IPS-15b (cell line): Measurements from ENCODE around the gene COA7.

Experiments used
- H3K27me3 ChIP-seq: one replicate; pipeline ENCODE4 v1.6.1; 2013; ENCODE audit warnings: low read length; ENCODE audit not compliant: control insufficient read depth, insufficient read depth
- H3K36me3 ChIP-seq: one replicate; pipeline ENCODE4 v1.6.1; 2013; ENCODE audit warnings: low read length; ENCODE audit not compliant: control insufficient read depth, insufficient read depth
- H3K4me1 ChIP-seq: one replicate; pipeline ENCODE4 v1.6.1; 2013; ENCODE audit warnings: mild to moderate bottlenecking, low read length; ENCODE audit not compliant: control insufficient read depth, insufficient read depth
- H3K4me3 ChIP-seq: one replicate; pipeline ENCODE4 v1.5.1; 2013; ENCODE audit warnings: low read depth, low read length
- H3K9ac ChIP-seq: one replicate; pipeline ENCODE4 v1.6.1; 2013; ENCODE audit warnings: low read depth, mild to moderate bottlenecking, low read length
- H3K9me3 ChIP-seq: one replicate; pipeline ENCODE4 v1.6.1; 2013; ENCODE audit warnings: mild to moderate bottlenecking, low read length; ENCODE audit not compliant: control insufficient read depth, insufficient read depth

Gene COA7

GRCh38 chr1:52679048-52679447, 19.1 kb downstream of the COA7 start:
- Histone ChIP-seq H3K9me3 (no peaks in the 10 kb centered on the region), H3K4me1 (peaks cover 5% of the 10 kb centered on the region), H3K36me3 (no peaks in the 10 kb centered on the region), H3K9ac (no peak overlapping the region), H3K27me3 (no peaks in the 10 kb centered on the region), H3K4me3 (no peak overlapping the region)

DNA sequence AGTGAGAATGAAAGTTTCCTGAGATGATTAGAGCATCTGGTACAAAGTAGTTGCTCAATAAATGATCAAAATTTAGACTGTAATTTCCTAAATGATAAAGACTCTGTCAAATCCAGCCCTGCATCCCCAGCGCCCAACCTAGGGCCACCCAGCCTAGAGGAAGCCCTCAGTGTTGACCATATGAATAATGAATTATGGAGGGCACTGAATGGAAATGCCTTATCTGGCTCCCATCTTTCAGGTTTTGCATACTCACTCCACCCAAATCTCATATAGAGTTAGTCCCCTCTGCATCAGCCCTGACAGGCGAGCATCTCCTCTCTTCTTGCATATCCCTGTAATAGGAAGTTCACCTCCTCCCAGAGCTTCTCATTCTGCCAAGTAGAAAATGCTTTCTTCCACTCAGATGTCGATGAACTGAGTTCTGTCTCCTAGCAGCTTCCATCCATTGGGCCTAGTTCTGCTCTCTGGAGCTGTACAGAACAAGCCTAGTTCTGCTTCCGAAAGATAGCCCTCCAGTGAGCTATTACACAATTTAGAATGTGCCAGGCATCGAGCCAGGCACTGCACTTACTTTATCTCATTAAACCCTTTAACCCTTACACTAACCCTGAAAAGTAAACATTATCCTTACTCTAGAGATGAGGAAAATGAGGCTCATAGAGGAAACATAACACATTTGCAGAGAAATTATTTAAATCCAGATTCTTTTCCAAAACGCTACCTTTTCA, 20.9 kb downstream of the COA7 start:
- no peak overlapping the region for H3K9ac ChIP-seq
- no peaks in the 10 kb centered on the region for H3K9me3 ChIP-seq
- H3K27me3 ChIP-seq = no peaks in the 10 kb centered on the region
- H3K4me3 ChIP-seq = no peak overlapping the region
- no peaks in the 10 kb centered on the region for H3K36me3 ChIP-seq
- H3K4me1 ChIP-seq = peaks cover 5% of the 10 kb centered on the region

DNA sequence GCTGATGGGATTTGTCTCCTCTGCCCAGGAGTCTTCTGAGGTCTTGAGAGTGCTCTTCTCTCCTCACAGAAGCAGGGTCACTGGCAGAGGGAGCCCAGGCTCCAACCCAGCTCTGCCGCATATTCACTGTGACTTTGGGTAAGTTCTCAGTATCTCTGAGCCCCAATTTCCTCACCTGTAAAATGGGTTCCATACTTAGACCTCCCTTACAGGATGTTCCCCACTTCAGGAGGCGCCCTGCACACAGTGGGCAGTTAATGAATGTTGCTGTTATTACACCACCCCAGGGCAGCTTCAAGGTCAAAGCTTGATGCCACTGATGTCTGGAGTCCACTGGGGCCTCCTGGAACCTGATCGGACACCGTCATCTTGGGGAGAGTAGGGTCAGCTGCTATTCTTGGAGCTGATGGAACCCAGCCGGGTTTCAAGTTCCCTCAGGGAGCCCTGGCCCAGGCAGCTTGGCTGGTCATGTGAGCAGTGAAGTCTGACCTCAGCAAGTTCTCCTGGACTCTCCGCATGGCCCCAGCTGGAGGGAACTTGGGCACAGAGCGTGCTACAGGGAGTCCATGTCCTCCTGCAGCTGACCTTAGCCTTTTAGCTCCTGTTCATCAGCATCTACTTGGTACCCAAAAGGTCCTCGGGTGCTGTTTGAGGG, 21.8 kb downstream of the COA7 start:
- Histone ChIP-seq H3K27me3 (no peaks in the 10 kb centered on the region), H3K4me1 (peaks cover 5% of the 10 kb centered on the region), H3K36me3 (no peaks in the 10 kb centered on the region), H3K9me3 (no peaks in the 10 kb centered on the region), H3K9ac (no peak overlapping the region), H3K4me3 (no peak overlapping the region)

- Histone ChIP-seq H3K4me1 (no peaks in the 10 kb centered on the region), H3K9ac (no peak overlapping the region), H3K4me3 (no peak overlapping the region), H3K9me3 (no peaks in the 10 kb centered on the region), H3K36me3 (no peaks in the 10 kb centered on the region), H3K27me3 (no peaks in the 10 kb centered on the region)
Measured at GRCh38 chr1:52674497-52675384, 23.4 kb downstream of the COA7 start.

DNA sequence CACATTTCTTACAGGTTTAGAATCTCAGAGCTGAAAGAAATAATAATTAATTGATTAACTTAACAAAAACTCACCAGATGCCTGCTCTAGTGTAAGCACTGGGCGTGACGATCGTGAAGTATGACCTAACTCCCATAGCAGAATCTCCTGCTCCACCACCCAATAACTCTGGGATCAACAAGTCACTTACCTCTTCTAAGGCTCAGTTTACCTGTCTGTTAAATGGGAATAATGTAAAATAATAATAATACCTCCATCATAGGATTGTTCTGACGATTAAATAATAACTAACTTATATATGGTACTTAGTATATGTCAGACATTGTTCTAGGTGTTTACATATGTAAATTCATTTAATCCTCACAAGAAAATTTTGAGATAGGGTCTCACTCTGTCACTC, 24.6 kb downstream of the COA7 start:
- Histone ChIP-seq H3K4me3 (no peak overlapping the region), H3K4me1 (no peaks in the 10 kb centered on the region), H3K27me3 (no peaks in the 10 kb centered on the region), H3K36me3 (no peaks in the 10 kb centered on the region), H3K9ac (no peak overlapping the region), H3K9me3 (no peaks in the 10 kb centered on the region)

GRCh38 chr1:52672946-52673345, 25.2 kb downstream of the COA7 start:
- Histone ChIP-seq H3K9ac (no peak overlapping the region), H3K9me3 (no peaks in the 10 kb centered on the region), H3K4me3 (no peak overlapping the region), H3K36me3 (no peaks in the 10 kb centered on the region), H3K27me3 (no peaks in the 10 kb centered on the region), H3K4me1 (no peaks in the 10 kb centered on the region)

- Histone ChIP-seq H3K9me3 (no peaks in the 10 kb centered on the region), H3K4me3 (no peak overlapping the region), H3K9ac (no peak overlapping the region), H3K4me1 (no peaks in the 10 kb centered on the region), H3K36me3 (no peaks in the 10 kb centered on the region), H3K27me3 (no peaks in the 10 kb centered on the region)
Measured at GRCh38 chr1:52670604-52671003, 27.5 kb downstream of the COA7 start.

DNA sequence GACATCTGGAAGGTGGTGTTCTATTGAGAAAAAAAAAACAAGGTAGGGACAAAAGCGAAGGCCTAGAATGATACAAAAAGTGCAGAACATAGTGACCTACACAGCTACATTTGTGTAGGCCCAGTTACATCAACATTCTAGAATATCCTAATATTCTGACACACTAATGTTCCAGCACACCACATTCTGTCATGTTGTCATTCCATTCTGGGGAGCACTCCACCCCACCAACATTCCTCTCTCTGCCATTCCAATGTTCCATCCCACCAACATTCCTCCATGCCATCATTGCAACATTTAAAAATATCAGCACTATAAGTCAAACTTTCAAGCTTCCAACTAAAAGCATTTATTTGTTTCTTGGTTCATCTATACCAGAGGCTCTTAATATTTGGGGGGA, 28.5 kb downstream of the COA7 start:
- H3K9ac ChIP-seq = no peak overlapping the region
- no peak overlapping the region for H3K4me3 ChIP-seq
- H3K27me3 ChIP-seq = no peaks in the 10 kb centered on the region
- H3K9me3 ChIP-seq = no peaks in the 10 kb centered on the region
- no peaks in the 10 kb centered on the region for H3K36me3 ChIP-seq
- peaks cover 4% of the 10 kb centered on the region for H3K4me1 ChIP-seq

DNA sequence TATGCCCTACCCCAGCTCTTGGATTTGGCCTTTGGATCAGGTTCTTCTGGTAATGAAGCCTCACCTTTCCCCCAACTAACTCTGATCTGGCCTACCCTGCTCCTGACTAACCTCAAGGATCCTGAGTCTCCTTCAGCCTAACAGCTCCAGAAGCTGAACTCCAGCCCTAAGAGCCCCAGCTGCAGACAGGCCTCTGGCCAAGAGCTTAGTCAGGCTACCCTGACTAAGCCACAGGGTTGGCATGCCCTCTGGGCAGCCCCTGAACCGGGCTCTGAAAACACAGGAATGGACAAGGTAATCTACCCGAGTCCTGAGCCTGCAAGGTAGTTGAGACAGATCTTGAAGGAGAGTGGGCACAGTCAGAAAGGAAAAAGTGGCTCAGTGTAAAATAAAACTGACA, 29.4 kb downstream of the COA7 start:
- Histone ChIP-seq H3K9me3 (no peaks in the 10 kb centered on the region), H3K4me3 (no peak overlapping the region), H3K4me1 (peaks cover 4% of the 10 kb centered on the region), H3K9ac (no peak overlapping the region), H3K27me3 (no peaks in the 10 kb centered on the region), H3K36me3 (no peaks in the 10 kb centered on the region)

GRCh38 chr1:52667984-52668383, 30.2 kb downstream of the COA7 start:
- Histone ChIP-seq H3K9ac (no peak overlapping the region), H3K4me1 (peaks cover 4% of the 10 kb centered on the region), H3K36me3 (no peaks in the 10 kb centered on the region), H3K27me3 (no peaks in the 10 kb centered on the region), H3K9me3 (no peaks in the 10 kb centered on the region), H3K4me3 (no peak overlapping the region)

- Histone ChIP-seq H3K4me1 (peaks cover 8% of the 10 kb centered on the region), H3K9ac (no peak overlapping the region), H3K9me3 (no peaks in the 10 kb centered on the region), H3K4me3 (no peak overlapping the region), H3K36me3 (no peaks in the 10 kb centered on the region), H3K27me3 (no peaks in the 10 kb centered on the region)
Measured at GRCh38 chr1:52667290-52667689, 30.9 kb downstream of the COA7 start.
